Measurements from ENCODE around the gene PDE6C. TPM values are rescaled to one million over a fixed set of nuclear protein-coding genes. Genes with fewer than 3 reads are reported as not detected.

Gene PDE6C
- total RNA-seq, 1 experiment from 2014 or later: not detected

GRCh38 chr10:93620925-93621324 lies 8.6 kb downstream of the PDE6C start:
- DNase-seq: no peak
- H3T11ph ChIP-seq (ENCODE audit: low read length): no peak overlapping the region
- TF ChIP-seq CTCF (conservative IDR thresholded peaks at IDR 0.05): no peak
- H2BK120ac ChIP-seq (ENCODE audit: low read depth, low read length, poor library complexity, severe bottlenecking): no peak overlapping the region
- no peak overlapping the region for H3K18ac ChIP-seq (ENCODE audit: insufficient read length, low read depth, low read length)
- H2BK5ac ChIP-seq (ENCODE audit: insufficient read length, low read length): no peak overlapping the region
- H2AK5ac ChIP-seq (ENCODE audit: insufficient read length, low read length): no peak overlapping the region
- no peaks in the 10 kb centered on the region for H3K79me2 ChIP-seq (ENCODE audit: insufficient read depth, low read length)
- H4K91ac ChIP-seq (ENCODE audit: insufficient read length, low read depth, low read length): no peak overlapping the region
- no peak overlapping the region for H3K9ac ChIP-seq (ENCODE audit: extremely low read depth, insufficient read length, low read length)
- H3K23ac ChIP-seq (ENCODE audit: insufficient read length, low read depth, low read length): no peak overlapping the region
- no peak overlapping the region for H3K4me2 ChIP-seq (ENCODE audit: insufficient read depth, insufficient read length, low read length)
- no peak overlapping the region for H3K14ac ChIP-seq (ENCODE audit: insufficient read depth, low read length)
- no peak overlapping the region for H2AFZ ChIP-seq (ENCODE audit: low read length)
- H3K23me2 ChIP-seq (ENCODE audit: insufficient read length, low read depth, low read length, poor library complexity, severe bottlenecking): no peaks in the 10 kb centered on the region
- H3K27me3 ChIP-seq (ENCODE audit: insufficient read depth, low read length): no peaks in the 10 kb centered on the region
- Mint-ChIP-seq H3K36me3 (ENCODE audit: insufficient read depth in 1 of 3, low read depth in 3 of 3) (no peaks in the 10 kb centered on the region), H3K9me3 (no peaks in the 10 kb centered on the region), H3K27me3 (ENCODE audit: low read depth) (peaks cover 23% of the 10 kb centered on the region), H3K4me1 (peaks cover 9 to 11% of the 10 kb centered on the region in 2 experiments), H3K4me3 (no peak overlapping the region), H3K27ac (no peak overlapping the region)
- no peak overlapping the region for H2BK12ac ChIP-seq (ENCODE audit: insufficient read length, low read depth, low read length)
- H3K4me1 ChIP-seq (ENCODE audit: insufficient read depth, low read length): no peaks in the 10 kb centered on the region; the same call in 1 of the 2 replicates
- H2BK15ac ChIP-seq (ENCODE audit: low read depth, low read length): no peak overlapping the region
- no peaks in the 10 kb centered on the region for H4K20me1 ChIP-seq (ENCODE audit: control insufficient read depth, insufficient read depth, insufficient read length)
- H4K5ac ChIP-seq (ENCODE audit: insufficient read length, low read depth, low read length): no peak overlapping the region
- no peak overlapping the region for H4K8ac ChIP-seq (replicated peaks; ENCODE audit: insufficient read length, low read depth, low read length)
- WGBS (ENCODE audit: extremely low coverage, insufficient read length, low lambda C conversion rate): no CpG with 5 or more reads among the region's 7 CpGs
- H3K27ac ChIP-seq (ENCODE audit: insufficient read length, low read depth, low read length): no peak overlapping the region
- no peaks in the 10 kb centered on the region for H3K9me3 ChIP-seq (ENCODE audit: control insufficient read depth, low read depth, low read length)
- no peak overlapping the region for H2BK20ac ChIP-seq (ENCODE audit: low read depth, low read length, poor library complexity, severe bottlenecking)
- H3K79me1 ChIP-seq (ENCODE audit: insufficient read depth, low read depth, low read length, poor library complexity, severe bottlenecking): no peaks in the 10 kb centered on the region
- H3K4ac ChIP-seq (ENCODE audit: low read depth, low read length): no peak overlapping the region
- H3K56ac ChIP-seq (ENCODE audit: insufficient read length, low read depth, low read length): no peak overlapping the region

Measured in H9 (cell line).